Activated T-cell treated with anti-CD3 and anti-CD28 coated beads for 1 hour (primary cell): ENCODE results near the gene NABP2.

ENCODE experiments used
- DNase-seq: peaks from one replicate; pipeline ENCODE4 v3.0.0-alpha.2; 2020; ENCODE audit warnings: low read depth

Gene NABP2

DNA sequence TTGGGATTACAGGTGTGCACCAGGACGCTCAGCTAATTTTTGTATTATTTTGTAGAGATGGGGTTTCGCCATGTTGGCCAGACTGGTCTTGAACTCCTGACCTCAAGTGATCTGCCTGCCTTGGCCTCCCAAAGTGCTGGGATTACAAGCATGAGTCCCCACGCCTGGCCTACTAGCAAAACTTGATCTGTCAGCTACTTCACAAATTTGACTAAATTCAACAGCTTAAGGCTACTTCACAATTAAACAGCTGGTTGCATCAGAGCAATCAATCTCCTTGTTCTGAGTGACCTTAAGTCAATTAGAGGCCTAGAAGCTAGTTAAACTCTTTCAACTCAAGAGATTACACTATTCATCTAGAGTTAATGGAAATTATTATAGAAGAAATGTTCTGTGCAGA is 54.8 kb downstream of the NABP2 start:
- DNase-seq = no peak
